ENCODE measurements around the gene CPNE9. TPM values are rescaled to one million over a fixed set of nuclear protein-coding genes. Genes with fewer than 3 reads are reported as not detected.

The CPNE9 gene
- total and polyA plus RNA-seq, 2 of the 13 experiments (the other 11 are each of a cell fraction or from before 2014, with no cell fraction given): 0.20 TPM; not detected in 1

- TF ChIP-seq TRIM24 (CRISPR knock-in tag; IDR thresholded peaks at IDR 0.05): no peak
- peak; percentile 22; the same call in 1 of the 2 replicates for TF ChIP-seq ZZZ3 (CRISPR knock-in tag; IDR thresholded peaks at IDR 0.05; ENCODE audit: borderline replicate concordance)
- 0 out of 2 replicates have a peak, but pooled peaks have one; percentile 54 for TF ChIP-seq MEF2D (CRISPR knock-in tag; IDR thresholded peaks at IDR 0.05)
- no peak; the same call in none of the 2 replicates for TF ChIP-seq KLF6 (CRISPR knock-in tag; IDR thresholded peaks at IDR 0.05)
- TF ChIP-seq RBAK (CRISPR knock-in tag; IDR thresholded peaks at IDR 0.05): peak; percentile 51; the same call in 1 of the 2 replicates
- no peak; the same call in 1 of the 2 replicates for TF ChIP-seq ZNF563 (CRISPR knock-in tag; IDR thresholded peaks at IDR 0.05)
- no peak for TF ChIP-seq ZNF652 (CRISPR knock-in tag; IDR thresholded peaks at IDR 0.05; ENCODE audit: borderline replicate concordance, low read depth)
- TF ChIP-seq TARDBP (CRISPR knock-in tag; IDR thresholded peaks at IDR 0.05): peak; percentile 67; the same call in 1 of the 2 replicates
- TF ChIP-seq ZNF788 (CRISPR knock-in tag; IDR thresholded peaks at IDR 0.05; ENCODE audit: borderline replicate concordance): no peak; the same call in 1 of the 2 replicates
- no peak for TF ChIP-seq FOXA3 (CRISPR knock-in tag; IDR thresholded peaks at IDR 0.05)
- peak; percentile 44; the same call in 1 of the 2 replicates for TF ChIP-seq CBFB (CRISPR knock-in tag; IDR thresholded peaks at IDR 0.05)
- no peak for TF ChIP-seq PAX8 (CRISPR knock-in tag; IDR thresholded peaks at IDR 0.05; ENCODE audit: borderline replicate concordance)
- no peak for TF ChIP-seq CREB1 (IDR thresholded peaks at IDR 0.05)
- TF ChIP-seq CREB1 (CRISPR knock-in tag; IDR thresholded peaks at IDR 0.05): peak; percentile 75; the same call in 1 of the 2 replicates
- no peak for TF ChIP-seq EHMT2 (IDR thresholded peaks at IDR 0.05; ENCODE audit: borderline replicate concordance, low read depth, low read length)
- TF ChIP-seq CEBPB (IDR thresholded peaks at IDR 0.05; ENCODE audit: borderline replicate concordance, low read depth, low read length): no peak
- no peak for TF ChIP-seq SKIL (CRISPR knock-in tag; IDR thresholded peaks at IDR 0.05; ENCODE audit: borderline replicate concordance)
- peak; percentile 77 for TF ChIP-seq POLR2G (IDR thresholded peaks at IDR 0.05; ENCODE audit: low read depth, low read length)
- no peak for TF ChIP-seq ZNF570 (CRISPR knock-in tag; IDR thresholded peaks at IDR 0.05; ENCODE audit: borderline replicate concordance)
- peak; percentile 79; the same call in 1 of the 2 replicates for TF ChIP-seq TFDP1 (CRISPR knock-in tag; IDR thresholded peaks at IDR 0.05; ENCODE audit: borderline replicate concordance)
- no peak for TF ChIP-seq PREB (CRISPR knock-in tag; IDR thresholded peaks at IDR 0.05)
- TF ChIP-seq ZKSCAN8 (CRISPR knock-in tag; IDR thresholded peaks at IDR 0.05; ENCODE audit: borderline replicate concordance): no peak
- no peak for TF ChIP-seq MATR3 (CRISPR knock-in tag; IDR thresholded peaks at IDR 0.05)
- TF ChIP-seq CHD2 (IDR thresholded peaks at IDR 0.05; ENCODE audit: low read depth, low read length): no peak
- TF ChIP-seq ZNF772 (CRISPR knock-in tag; IDR thresholded peaks at IDR 0.05): peak; percentile 52; the same call in 1 of the 2 replicates
- no peak for TF ChIP-seq MYNN (CRISPR knock-in tag; IDR thresholded peaks at IDR 0.05; ENCODE audit: low read depth)
Observed at GRCh38 chr3:9749645-9750555, 46.3 kb downstream of the CPNE9 start, which contains the start of gene OGG1 (continued).

Measured in HepG2 (cell line).